Right cardiac atrium (tissue), 5 donors: Measurements from ENCODE around the gene FTO. TPM values are rescaled to one million over a fixed set of nuclear protein-coding genes. Genes with fewer than 3 reads are reported as not detected.

Experiments used
- ATAC-seq, 2 donors: fragments of 200-7000 bp; cut with Tn5 transposase; one replicate each; pipeline versions ENCODE4 v1.8.0 to v1.9.1; 2020; ENCODE audit warnings: moderate library complexity in 2 of 2, mild to moderate bottlenecking in 1 of 2
- DNase-seq, 3 donors: peaks; one replicate each; pipeline ENCODE4 v3.0.0-alpha.2; 2020
- H3K27ac ChIP-seq: one replicate; pipeline ENCODE4 v1.5.1; 2013; ENCODE audit warnings: mild to moderate bottlenecking, low read length, control low read depth, moderate library complexity
- H3K27me3 ChIP-seq: one replicate; pipeline ENCODE4 v1.6.1; 2013; ENCODE audit not compliant: control insufficient read depth, insufficient read depth
- H3K4me1 ChIP-seq: one replicate; pipeline ENCODE4 v1.6.1; 2013; ENCODE audit warnings: low read length; ENCODE audit not compliant: control insufficient read depth, insufficient read depth
- H3K4me3 ChIP-seq: one replicate; pipeline ENCODE4 v1.5.1; 2013; ENCODE audit warnings: low read length, control low read depth
- H3K9me3 ChIP-seq: one replicate; pipeline ENCODE4 v1.6.1; 2013; ENCODE audit warnings: low read length; ENCODE audit not compliant: control insufficient read depth
- WGBS: extraction: QIAGEN DNeasy Blood & Tissue Kit; methylation state at CpG from one replicate; pipeline ENCODE4 v1.1.7; 2013; 5-methylcytosine and 5-hydroxymethylcytosine counted together
- intact Hi-C, 4 donors: fragments of 100-400 bp; cut with DNase I; formaldehyde crosslinking; loops; one replicate each; pipeline versions ENCODE4 v1.11.0 to v1.14.0; 2022 to 2023
- polyA plus RNA-seq: library from polyadenylated mRNA; stranded (reverse); fragments of 200-250 nt; gene quantifications from one replicate; pipeline ENCODE4 v1.2.3, GENCODE V29; 2013
- total RNA-seq, 4 donors: library from RNA; stranded (reverse); fragmentation: NEBNext Ultra II Directional; extraction: Animal tissue kit (Norgen Biotek cat#: 25700); gene quantifications; one replicate each; pipeline ENCODE4 v1.2.1, GENCODE V29; 2021
- donor health status: healthy with polysubstance abuse.
- donor health status: DM: no; HTN: yes; CAD: no.
- donor health status: DM: no; HTN: no; CAD: no.
- donor health status: DM: no; HTN: yes; CAD: no; lungs with severe emphysema.
- donor health status: DM: yes; HTN: yes; CAD: no.

The FTO gene
- total and polyA plus RNA-seq, 5 donors: 21.9 to 86.3 (median 78.2) TPM

GRCh38 chr16:54048586-54049495 is 344.9 kb downstream of the FTO start:
- ATAC-seq (no peak), DNase-seq (no peak)
- 72% methylated on average over 11 of the region's 11 CpGs for WGBS
- intact Hi-C loops: no loop called here
- Histone ChIP-seq H3K4me1 (no peaks in the 10 kb centered on the region), H3K9me3 (no peaks in the 10 kb centered on the region), H3K27ac (no peak overlapping the region), H3K27me3 (no peaks in the 10 kb centered on the region), H3K4me3 (no peak overlapping the region)

DNA sequence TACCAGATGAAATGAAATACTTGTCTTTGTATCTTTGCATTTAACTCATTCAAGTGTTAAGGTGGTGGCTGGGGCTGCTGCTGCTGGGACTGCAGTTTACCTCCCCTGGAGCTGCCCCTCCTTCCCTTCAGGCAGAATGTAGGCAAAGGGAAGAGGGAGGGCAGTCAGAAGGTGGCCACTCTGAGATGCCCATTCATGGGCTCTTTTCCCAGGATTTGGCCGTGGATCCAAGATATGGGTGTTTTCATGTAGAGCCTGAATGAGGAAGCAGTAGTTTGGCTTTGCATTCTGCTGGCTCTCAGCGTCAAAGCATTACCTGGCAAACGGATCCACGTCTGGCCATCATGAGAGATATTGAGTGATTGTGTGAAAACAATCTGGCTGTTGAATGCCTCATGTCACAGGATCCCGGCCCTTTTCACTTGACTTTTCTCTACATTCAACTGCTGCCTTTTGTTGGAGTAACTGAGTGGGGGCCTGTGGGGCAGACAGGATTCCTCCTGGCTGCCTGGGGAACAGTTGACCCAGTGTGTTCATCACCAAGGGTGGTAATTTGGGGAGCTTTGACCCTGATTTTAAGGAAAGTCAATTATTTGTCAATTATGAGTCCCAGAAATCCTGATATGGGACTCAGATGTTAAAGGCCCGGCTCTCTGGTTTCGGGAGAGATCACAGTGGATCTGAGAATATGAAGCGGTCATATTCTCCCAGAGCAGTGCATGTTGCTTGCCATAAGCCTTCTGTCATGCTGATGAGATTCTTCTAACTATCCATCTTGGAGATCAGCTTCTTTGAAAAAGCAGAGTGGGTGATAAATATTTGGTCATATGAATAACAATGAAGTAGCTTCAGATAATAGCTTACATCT is 345.9 kb downstream of the FTO start:
- H3K27me3 ChIP-seq: no peaks in the 10 kb centered on the region
- intact Hi-C loops: no loop called here
- no peak overlapping the region for H3K4me3 ChIP-seq
- H3K27ac ChIP-seq: no peak overlapping the region
- H3K4me1 ChIP-seq: no peaks in the 10 kb centered on the region
- WGBS: 79% methylated on average over 8 of the region's 8 CpGs
- DNase-seq (no peak), ATAC-seq (no peak)
- no peaks in the 10 kb centered on the region for H3K9me3 ChIP-seq

GRCh38 chr16:54050459-54051210 is 346.7 kb downstream of the FTO start:
- intact Hi-C loops: no loop called here
- Histone ChIP-seq H3K4me3 (no peak overlapping the region), H3K4me1 (no peaks in the 10 kb centered on the region), H3K27ac (no peak overlapping the region), H3K27me3 (no peaks in the 10 kb centered on the region), H3K9me3 (no peaks in the 10 kb centered on the region)
- DNase-seq (no peak), ATAC-seq (no peak)
- WGBS: 70% methylated on average over 7 of the region's 7 CpGs

GRCh38 chr16:54051821-54052220 is 347.9 kb downstream of the FTO start:
- no peak overlapping the region for H3K27ac ChIP-seq
- 77% methylated on average over 5 of the region's 5 CpGs for WGBS
- ATAC-seq (no peak), DNase-seq (no peak)
- no peaks in the 10 kb centered on the region for H3K27me3 ChIP-seq
- intact Hi-C loops: no loop called here
- no peaks in the 10 kb centered on the region for H3K4me1 ChIP-seq
- H3K4me3 ChIP-seq: no peak overlapping the region
- no peaks in the 10 kb centered on the region for H3K9me3 ChIP-seq

DNA sequence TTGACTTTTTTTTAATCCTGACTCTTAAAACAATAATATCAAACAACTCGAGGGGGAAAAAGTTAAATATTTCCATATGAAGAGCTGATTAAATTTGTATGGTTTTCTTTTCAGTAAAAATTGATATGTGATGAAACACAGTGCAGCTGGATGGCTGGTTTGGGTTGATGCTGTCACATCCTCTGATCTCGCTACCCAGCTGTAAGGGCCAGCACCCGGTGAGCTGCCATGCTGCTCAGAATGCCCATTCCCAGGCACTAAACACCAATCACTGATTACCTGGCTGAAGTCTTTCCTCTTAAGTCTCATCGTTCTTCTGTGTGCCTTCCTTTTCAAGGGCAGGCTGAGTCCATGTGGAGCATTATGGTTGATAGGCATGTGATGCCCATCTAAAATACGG is 348.3 kb downstream of the FTO start:
- no peaks in the 10 kb centered on the region for H3K9me3 ChIP-seq
- no peak for ATAC-seq
- no peak overlapping the region for H3K27ac ChIP-seq
- H3K4me3 ChIP-seq: no peak overlapping the region
- no peak for DNase-seq
- intact Hi-C loops: no loop called here
- H3K4me1 ChIP-seq: no peaks in the 10 kb centered on the region
- WGBS: 77% methylated on average over 5 of the region's 5 CpGs
- no peaks in the 10 kb centered on the region for H3K27me3 ChIP-seq

DNA sequence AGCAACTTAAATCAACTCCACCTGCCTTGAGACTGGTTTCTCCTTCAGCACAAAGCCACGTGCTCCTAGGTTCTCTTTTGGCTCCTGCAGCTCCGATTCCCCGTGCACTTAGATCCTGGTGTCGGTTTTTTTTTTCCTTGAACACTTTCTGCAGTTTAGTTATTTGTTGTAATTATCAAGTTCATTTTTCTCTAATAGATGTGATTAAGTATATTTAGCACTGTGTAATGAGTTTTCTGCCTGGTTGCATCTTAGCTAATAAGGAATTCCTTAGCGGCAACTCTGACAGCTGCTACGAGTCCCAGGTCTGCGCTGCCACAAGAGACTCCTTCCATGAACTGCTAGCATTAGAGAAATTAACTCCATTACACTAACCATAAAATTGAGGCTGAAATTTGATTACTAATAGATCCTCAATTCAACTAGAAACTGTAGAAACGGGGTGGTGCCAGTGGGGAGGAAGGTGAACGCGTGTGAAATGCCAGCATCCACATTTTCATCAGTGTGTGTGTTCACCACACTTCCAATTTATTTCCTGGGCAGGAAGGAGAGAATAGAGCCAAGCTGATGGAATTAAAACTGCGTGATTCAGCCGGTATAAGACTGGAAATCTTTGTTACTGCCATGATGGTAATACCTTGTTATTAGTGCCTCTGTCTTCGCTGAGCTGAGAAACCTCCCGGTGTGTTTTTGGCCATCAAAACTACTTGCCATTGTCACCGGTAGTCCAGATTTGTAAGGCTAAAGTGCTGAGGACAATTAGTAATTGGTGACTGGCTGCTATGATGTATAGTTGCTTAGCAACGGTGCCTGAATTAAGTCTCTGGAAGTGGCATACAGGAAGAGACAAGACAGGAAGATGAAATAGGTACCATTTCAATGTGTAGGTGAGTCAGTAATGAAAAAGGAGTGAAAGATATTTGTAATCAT is 350.2 kb downstream of the FTO start:
- intact Hi-C loops: no loop called here
- WGBS: 94% methylated on average over 16 of the region's 16 CpGs
- no peaks in the 10 kb centered on the region for H3K4me1 ChIP-seq
- no peaks in the 10 kb centered on the region for H3K9me3 ChIP-seq
- no peak for ATAC-seq
- no peaks in the 10 kb centered on the region for H3K27me3 ChIP-seq
- H3K27ac ChIP-seq: no peak overlapping the region
- DNase-seq: no peak
- H3K4me3 ChIP-seq: no peak overlapping the region

- intact Hi-C loops: no loop called here
- no peak overlapping the region for H3K27ac ChIP-seq
- H3K27me3 ChIP-seq: no peaks in the 10 kb centered on the region
- H3K4me3 ChIP-seq: no peak overlapping the region
- 75% methylated on average over 4 of the region's 4 CpGs for WGBS
- DNase-seq (no peak), ATAC-seq (no peak)
- H3K4me1 ChIP-seq: no peaks in the 10 kb centered on the region
- H3K9me3 ChIP-seq: no peaks in the 10 kb centered on the region
Observed at GRCh38 chr16:54055191-54055590, 351.2 kb downstream of the FTO start.

- H3K27ac ChIP-seq: no peak overlapping the region
- H3K4me1 ChIP-seq: no peaks in the 10 kb centered on the region
- H3K4me3 ChIP-seq: no peak overlapping the region
- WGBS: 74% methylated on average over 3 of the region's 3 CpGs
- DNase-seq (no peak), ATAC-seq (no peak)
- no peaks in the 10 kb centered on the region for H3K27me3 ChIP-seq
- intact Hi-C loops: no loop called here
- H3K9me3 ChIP-seq: no peaks in the 10 kb centered on the region
Observed at GRCh38 chr16:54055864-54056263, 351.9 kb downstream of the FTO start.

GRCh38 chr16:54056921-54057320 is 353.0 kb downstream of the FTO start:
- intact Hi-C loops: no loop called here
- H3K27me3 ChIP-seq: no peaks in the 10 kb centered on the region

DNA sequence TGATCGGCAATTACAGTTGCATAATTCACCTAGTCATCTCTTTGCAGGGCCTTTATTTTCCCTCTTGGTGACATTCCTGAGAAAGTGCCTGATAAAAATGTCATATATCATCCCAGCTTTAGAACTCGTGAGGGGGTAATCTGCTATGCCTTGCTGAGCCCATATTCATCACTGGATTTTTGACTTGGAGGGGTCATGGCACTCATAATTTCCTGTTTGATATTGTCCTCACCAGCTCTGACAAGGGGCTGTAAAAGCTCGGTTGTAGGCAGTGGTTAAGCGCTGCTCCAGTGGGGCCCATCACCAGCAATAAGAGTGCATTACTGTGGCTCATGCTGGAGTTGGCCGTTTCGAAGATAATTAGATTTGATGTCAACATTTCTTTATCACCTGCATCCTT is 355.4 kb downstream of the FTO start:
- Histone ChIP-seq H3K9me3 (no peaks in the 10 kb centered on the region), H3K27ac (no peak overlapping the region), H3K27me3 (no peaks in the 10 kb centered on the region), H3K4me1 (peaks cover 6% of the 10 kb centered on the region), H3K4me3 (no peak overlapping the region)
- no peak for DNase-seq
- ATAC-seq: no peak
- WGBS: 82% methylated on average over 6 of the region's 6 CpGs
- intact Hi-C loops: no loop called here

More at GRCh38 chr16:54056921-54057320, 353.0 kb downstream of the FTO start:
- WGBS: 93% methylated on average over 3 of the region's 3 CpGs
- H3K9me3 ChIP-seq: no peaks in the 10 kb centered on the region
- no peak for DNase-seq
- no peak overlapping the region for H3K27ac ChIP-seq
- ATAC-seq: no peak
- H3K4me1 ChIP-seq: peaks cover 4% of the 10 kb centered on the region
- H3K4me3 ChIP-seq: no peak overlapping the region
